Spleen (tissue), 7 donors: ENCODE measurements around the gene GALNT17.

Experiments used
- POLR2AphosphoS5 ChIP-seq, 3 donors: sonication (generic); formaldehyde crosslinking; IDR thresholded peaks; one replicate each; pipeline ENCODE4 v1.5.1; 2017; ENCODE audit warnings: antibody characterized with exemption in 3 of 3
- TF ChIP-seq, protein P1 (sequence below), 11 experiments: fragments of 200-600 bp in 7 of 11; fragments of 450-650 bp in 4 of 11; sonication (generic) in 4 of 11; IDR thresholded peaks in 8 of 11; conservative IDR thresholded peaks in 3 of 11; 1 replicate in 7 of 11; 2 replicates in 4 of 11; pipeline versions ENCODE4 v1.4.0 to v1.8.0; 2016 to 2021; ENCODE audit warnings: antibody characterized with exemption in 11 of 11, inconsistent platforms in 4 of 11, mild to moderate bottlenecking in 1 of 11
- donor health status: DM: no; HTN: no; CAD: no; lungs with moderate emphysema.
- donor health status: DM: no; HTN: no; CAD: no.
- donor health status: DM: no; HTN: no; CAD: no.

DNA sequence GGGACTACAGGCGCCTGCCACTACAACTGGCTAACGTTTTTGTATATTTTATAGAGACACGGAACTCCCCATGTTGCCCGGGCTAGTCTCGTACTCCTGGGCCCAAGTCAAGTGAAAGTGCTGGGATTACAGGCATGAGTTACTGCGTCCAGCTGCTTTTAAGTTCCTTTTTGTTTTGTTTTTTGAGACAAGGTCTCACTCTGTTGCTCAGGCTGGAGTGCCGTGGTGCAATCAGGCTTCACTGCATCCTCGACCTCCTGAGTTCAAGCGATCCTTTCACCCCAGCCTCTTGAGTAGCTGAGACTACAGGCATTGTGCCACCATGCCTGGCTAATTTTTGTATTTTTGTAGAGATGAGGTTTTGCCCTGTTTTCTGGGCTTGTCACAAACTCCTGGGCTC lies 155.0 kb downstream of the GALNT17 start:
- TF ChIP-seq, protein P1, sequence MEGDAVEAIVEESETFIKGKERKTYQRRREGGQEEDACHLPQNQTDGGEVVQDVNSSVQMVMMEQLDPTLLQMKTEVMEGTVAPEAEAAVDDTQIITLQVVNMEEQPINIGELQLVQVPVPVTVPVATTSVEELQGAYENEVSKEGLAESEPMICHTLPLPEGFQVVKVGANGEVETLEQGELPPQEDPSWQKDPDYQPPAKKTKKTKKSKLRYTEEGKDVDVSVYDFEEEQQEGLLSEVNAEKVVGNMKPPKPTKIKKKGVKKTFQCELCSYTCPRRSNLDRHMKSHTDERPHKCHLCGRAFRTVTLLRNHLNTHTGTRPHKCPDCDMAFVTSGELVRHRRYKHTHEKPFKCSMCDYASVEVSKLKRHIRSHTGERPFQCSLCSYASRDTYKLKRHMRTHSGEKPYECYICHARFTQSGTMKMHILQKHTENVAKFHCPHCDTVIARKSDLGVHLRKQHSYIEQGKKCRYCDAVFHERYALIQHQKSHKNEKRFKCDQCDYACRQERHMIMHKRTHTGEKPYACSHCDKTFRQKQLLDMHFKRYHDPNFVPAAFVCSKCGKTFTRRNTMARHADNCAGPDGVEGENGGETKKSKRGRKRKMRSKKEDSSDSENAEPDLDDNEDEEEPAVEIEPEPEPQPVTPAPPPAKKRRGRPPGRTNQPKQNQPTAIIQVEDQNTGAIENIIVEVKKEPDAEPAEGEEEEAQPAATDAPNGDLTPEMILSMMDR (IDR thresholded peaks at IDR 0.05 in 8 of 11, conservative IDR thresholded peaks at IDR 0.05 in 3 of 11): no peak
- TF ChIP-seq POLR2AphosphoS5 (IDR thresholded peaks at IDR 0.05): no peak
